Liver (tissue), 9 donors: Measurements from ENCODE around the gene THTPA. TPM values are rescaled to one million over a fixed set of nuclear protein-coding genes. Genes with fewer than 3 reads are reported as not detected.

Source experiments
- DNase-seq: peaks from one replicate; pipeline ENCODE4 v3.0.0-alpha.2; 2017; ENCODE audit warnings: low spot score
- H3K27ac ChIP-seq, 2 donors: one replicate each; pipeline ENCODE4 v1.7.0; 2013; ENCODE audit warnings: inconsistent platforms in 2 of 2, low read length in 2 of 2, control low read depth in 1 of 2, low read depth in 1 of 2, mild to moderate bottlenecking in 1 of 2
- H3K27me3 ChIP-seq, 4 donors: one replicate each; pipeline versions ENCODE4 v1.6.1 to v1.7.0; 2013; ENCODE audit warnings: low read length in 3 of 4, inconsistent platforms in 1 of 4, mild to moderate bottlenecking in 1 of 4, moderate library complexity in 1 of 4; ENCODE audit not compliant: control insufficient read depth in 4 of 4, insufficient read depth in 4 of 4
- H3K36me3 ChIP-seq, 4 donors: one replicate each; pipeline versions ENCODE4 v1.6.1 to v1.7.0; 2013; ENCODE audit warnings: low read length in 3 of 4, mild to moderate bottlenecking in 3 of 4, low read depth in 1 of 4, moderate library complexity in 1 of 4; ENCODE audit not compliant: control insufficient read depth in 4 of 4, insufficient read depth in 3 of 4
- H3K4me1 ChIP-seq, 4 donors: one replicate each; pipeline versions ENCODE4 v1.6.1 to v1.7.0; 2013; ENCODE audit warnings: low read length in 3 of 4, mild to moderate bottlenecking in 3 of 4, moderate library complexity in 1 of 4; ENCODE audit not compliant: control insufficient read depth in 4 of 4, insufficient read depth in 4 of 4
- H3K4me3 ChIP-seq, 3 donors: one replicate each; pipeline versions ENCODE4 v1.6.1 to v1.7.0; 2013; ENCODE audit warnings: low read length in 3 of 3, control low read depth in 1 of 3, low read depth in 1 of 3, mild to moderate bottlenecking in 1 of 3
- H3K9ac ChIP-seq, 2 donors: one replicate each; pipeline ENCODE4 v1.7.0; 2013; ENCODE audit warnings: low read length in 2 of 2, mild to moderate bottlenecking in 2 of 2, moderate library complexity in 2 of 2, control low read depth in 1 of 2, low read depth in 1 of 2
- H3K9me3 ChIP-seq, 4 donors: one replicate each; pipeline versions ENCODE4 v1.6.1 to v1.7.0; 2013; ENCODE audit warnings: low read length in 3 of 4; ENCODE audit not compliant: control insufficient read depth in 4 of 4
- EGR1 ChIP-seq, 2 donors: IDR thresholded peaks; 2 replicates each; pipeline ENCODE4 v1.6.1; 2016 to 2018; ENCODE audit warnings: antibody characterized with exemption in 2 of 2, low read depth in 2 of 2
- FOXA1 ChIP-seq: IDR thresholded peaks from 2 replicates; pipeline ENCODE4 v1.6.1; 2016; ENCODE audit warnings: antibody characterized with exemption
- FOXA2 ChIP-seq: IDR thresholded peaks from 2 replicates; pipeline ENCODE4 v1.6.1; 2016; ENCODE audit warnings: antibody characterized with exemption
- GABPA ChIP-seq, 2 donors: IDR thresholded peaks in 1 of 2; conservative IDR thresholded peaks in 1 of 2; 2 replicates each; pipeline ENCODE4 v1.6.1; 2016; ENCODE audit warnings: antibody characterized with exemption in 2 of 2, mild to moderate bottlenecking in 1 of 2, moderate library complexity in 1 of 2
- HNF4A ChIP-seq, 2 donors: conservative IDR thresholded peaks; 2 replicates each; pipeline ENCODE4 v1.6.1; 2016; ENCODE audit warnings: antibody characterized with exemption in 2 of 2, mild to moderate bottlenecking in 2 of 2
- HNF4G ChIP-seq: IDR thresholded peaks from 2 replicates; pipeline ENCODE4 v1.6.1; 2016; ENCODE audit warnings: antibody characterized with exemption
- JUND ChIP-seq, 2 donors: IDR thresholded peaks; 2 replicates each; pipeline ENCODE4 v1.6.1; 2016; ENCODE audit warnings: antibody characterized with exemption in 2 of 2
- NR2F2 ChIP-seq: IDR thresholded peaks from 2 replicates; pipeline ENCODE4 v1.6.1; 2016; ENCODE audit warnings: antibody characterized with exemption
- RAD21 ChIP-seq, 2 donors: IDR thresholded peaks; 2 replicates each; pipeline ENCODE4 v1.6.1; 2016; ENCODE audit warnings: antibody characterized with exemption in 2 of 2, mild to moderate bottlenecking in 2 of 2
- RXRA ChIP-seq, 2 donors: IDR thresholded peaks; 2 replicates each; pipeline ENCODE4 v1.6.1; 2017 to 2018; ENCODE audit warnings: antibody characterized with exemption in 2 of 2, mild to moderate bottlenecking in 1 of 2
- SP1 ChIP-seq: IDR thresholded peaks from 2 replicates; pipeline ENCODE4 v1.6.1; 2018; ENCODE audit warnings: antibody characterized with exemption, mild to moderate bottlenecking
- TAF1 ChIP-seq: conservative IDR thresholded peaks from 2 replicates; pipeline ENCODE4 v1.6.1; 2016; ENCODE audit warnings: antibody characterized with exemption, mild to moderate bottlenecking
- YY1 ChIP-seq: IDR thresholded peaks from 2 replicates; pipeline ENCODE4 v1.6.1; 2016; ENCODE audit warnings: antibody characterized with exemption, mild to moderate bottlenecking
- WGBS: extraction: QIAGEN DNeasy Blood & Tissue Kit; methylation state at CpG from one replicate; pipeline ENCODE4 v1.1.7; 2013; 5-methylcytosine and 5-hydroxymethylcytosine counted together
- polyA plus RNA-seq, 2 donors: library from polyadenylated mRNA; stranded (reverse) in 1 of 2; unstranded in 1 of 2; fragments of 200-250 nt in 1 of 2; fragments of >200 nt in 1 of 2; fragmentation: Nextera tagmentation in 1 of 2; extraction: Ambion mirVana in 1 of 2; gene quantifications; one replicate each; pipeline versions ENCODE4 v1.2.1 to v1.2.3, GENCODE V29; 2013 to 2015
- total RNA-seq, 2 donors: library from RNA; depleted of rRNA; stranded (reverse); fragments of >200 nt; gene quantifications; one replicate each; pipeline ENCODE4 v1.2.3, GENCODE V29; 2014
- TF ChIP-seq, protein P1 (sequence below): IDR thresholded peaks from 2 replicates; pipeline ENCODE4 v1.6.1; 2016; ENCODE audit warnings: antibody characterized with exemption
- TF ChIP-seq, protein P2 (sequence below): fragments of 150-350 bp; IDR thresholded peaks from 2 replicates; pipeline ENCODE4 v1.5.1; 2017; ENCODE audit warnings: improper control_type of control experiment, low read depth, low read length; ENCODE audit not compliant: missing input control
- TF ChIP-seq, protein P3 (sequence below): IDR thresholded peaks from 2 replicates; pipeline ENCODE4 v1.6.1; 2016; ENCODE audit warnings: antibody characterized with exemption
- TF ChIP-seq, protein P4 (sequence below): IDR thresholded peaks from 2 replicates; pipeline ENCODE4 v1.6.1; 2016; ENCODE audit warnings: antibody characterized with exemption, mild to moderate bottlenecking
- TF ChIP-seq, protein P5 (sequence below): IDR thresholded peaks from 2 replicates; pipeline ENCODE4 v1.6.1; 2016; ENCODE audit warnings: antibody characterized with exemption
- donor health status: healthy.
- donor health status: healthy.
- donor health status: healthy.
- donor health status: healthy.
- donor health status: healthy.

The THTPA gene
- total and polyA plus RNA-seq, 4 donors: 7.3 to 19.8 (median 9.9) TPM

DNA sequence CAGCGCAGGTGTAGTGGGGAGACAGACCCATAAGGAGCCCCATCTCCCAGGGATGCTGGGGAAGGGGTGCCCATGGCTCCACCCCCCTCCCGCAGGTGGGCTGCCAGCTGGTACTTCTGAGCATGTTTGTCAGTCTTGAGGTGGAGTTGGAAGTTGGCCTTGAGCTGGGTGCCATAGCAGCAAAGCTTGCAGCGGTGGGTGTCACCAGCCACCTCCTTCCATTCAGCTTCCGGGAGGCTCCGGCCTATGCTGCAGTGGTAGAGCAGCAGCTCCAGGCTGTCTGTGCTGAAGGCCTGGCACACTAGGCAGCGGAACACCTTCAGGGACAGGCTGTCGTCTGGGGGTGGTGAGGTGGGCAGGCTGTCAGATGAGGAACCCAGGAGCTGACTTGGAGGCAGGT lies 23.4 kb upstream of the THTPA start:
- no peaks in the 10 kb centered on the region for H3K27me3 ChIP-seq
- H3K4me1 ChIP-seq: no peaks in the 10 kb centered on the region
- DNase-seq: no peak
- no peaks in the 10 kb centered on the region for H3K36me3 ChIP-seq
- no peak overlapping the region for H3K4me3 ChIP-seq
- TF ChIP-seq FOXA1: no peak
- TF ChIP-seq, protein P1, sequence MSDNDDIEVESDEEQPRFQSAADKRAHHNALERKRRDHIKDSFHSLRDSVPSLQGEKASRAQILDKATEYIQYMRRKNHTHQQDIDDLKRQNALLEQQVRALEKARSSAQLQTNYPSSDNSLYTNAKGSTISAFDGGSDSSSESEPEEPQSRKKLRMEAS: no peak
- TF ChIP-seq, protein P2, sequence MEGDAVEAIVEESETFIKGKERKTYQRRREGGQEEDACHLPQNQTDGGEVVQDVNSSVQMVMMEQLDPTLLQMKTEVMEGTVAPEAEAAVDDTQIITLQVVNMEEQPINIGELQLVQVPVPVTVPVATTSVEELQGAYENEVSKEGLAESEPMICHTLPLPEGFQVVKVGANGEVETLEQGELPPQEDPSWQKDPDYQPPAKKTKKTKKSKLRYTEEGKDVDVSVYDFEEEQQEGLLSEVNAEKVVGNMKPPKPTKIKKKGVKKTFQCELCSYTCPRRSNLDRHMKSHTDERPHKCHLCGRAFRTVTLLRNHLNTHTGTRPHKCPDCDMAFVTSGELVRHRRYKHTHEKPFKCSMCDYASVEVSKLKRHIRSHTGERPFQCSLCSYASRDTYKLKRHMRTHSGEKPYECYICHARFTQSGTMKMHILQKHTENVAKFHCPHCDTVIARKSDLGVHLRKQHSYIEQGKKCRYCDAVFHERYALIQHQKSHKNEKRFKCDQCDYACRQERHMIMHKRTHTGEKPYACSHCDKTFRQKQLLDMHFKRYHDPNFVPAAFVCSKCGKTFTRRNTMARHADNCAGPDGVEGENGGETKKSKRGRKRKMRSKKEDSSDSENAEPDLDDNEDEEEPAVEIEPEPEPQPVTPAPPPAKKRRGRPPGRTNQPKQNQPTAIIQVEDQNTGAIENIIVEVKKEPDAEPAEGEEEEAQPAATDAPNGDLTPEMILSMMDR: no peak
- no peak for TF ChIP-seq RXRA (IDR thresholded peaks at IDR 0.05)
- TF ChIP-seq HNF4A (conservative IDR thresholded peaks at IDR 0.05): no peak
- TF ChIP-seq RAD21 (IDR thresholded peaks at IDR 0.05): no peak
- TF ChIP-seq HNF4G: no peak
- TF ChIP-seq, protein P3, sequence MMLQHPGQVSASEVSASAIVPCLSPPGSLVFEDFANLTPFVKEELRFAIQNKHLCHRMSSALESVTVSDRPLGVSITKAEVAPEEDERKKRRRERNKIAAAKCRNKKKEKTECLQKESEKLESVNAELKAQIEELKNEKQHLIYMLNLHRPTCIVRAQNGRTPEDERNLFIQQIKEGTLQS: no peak
- TF ChIP-seq, protein P4, sequence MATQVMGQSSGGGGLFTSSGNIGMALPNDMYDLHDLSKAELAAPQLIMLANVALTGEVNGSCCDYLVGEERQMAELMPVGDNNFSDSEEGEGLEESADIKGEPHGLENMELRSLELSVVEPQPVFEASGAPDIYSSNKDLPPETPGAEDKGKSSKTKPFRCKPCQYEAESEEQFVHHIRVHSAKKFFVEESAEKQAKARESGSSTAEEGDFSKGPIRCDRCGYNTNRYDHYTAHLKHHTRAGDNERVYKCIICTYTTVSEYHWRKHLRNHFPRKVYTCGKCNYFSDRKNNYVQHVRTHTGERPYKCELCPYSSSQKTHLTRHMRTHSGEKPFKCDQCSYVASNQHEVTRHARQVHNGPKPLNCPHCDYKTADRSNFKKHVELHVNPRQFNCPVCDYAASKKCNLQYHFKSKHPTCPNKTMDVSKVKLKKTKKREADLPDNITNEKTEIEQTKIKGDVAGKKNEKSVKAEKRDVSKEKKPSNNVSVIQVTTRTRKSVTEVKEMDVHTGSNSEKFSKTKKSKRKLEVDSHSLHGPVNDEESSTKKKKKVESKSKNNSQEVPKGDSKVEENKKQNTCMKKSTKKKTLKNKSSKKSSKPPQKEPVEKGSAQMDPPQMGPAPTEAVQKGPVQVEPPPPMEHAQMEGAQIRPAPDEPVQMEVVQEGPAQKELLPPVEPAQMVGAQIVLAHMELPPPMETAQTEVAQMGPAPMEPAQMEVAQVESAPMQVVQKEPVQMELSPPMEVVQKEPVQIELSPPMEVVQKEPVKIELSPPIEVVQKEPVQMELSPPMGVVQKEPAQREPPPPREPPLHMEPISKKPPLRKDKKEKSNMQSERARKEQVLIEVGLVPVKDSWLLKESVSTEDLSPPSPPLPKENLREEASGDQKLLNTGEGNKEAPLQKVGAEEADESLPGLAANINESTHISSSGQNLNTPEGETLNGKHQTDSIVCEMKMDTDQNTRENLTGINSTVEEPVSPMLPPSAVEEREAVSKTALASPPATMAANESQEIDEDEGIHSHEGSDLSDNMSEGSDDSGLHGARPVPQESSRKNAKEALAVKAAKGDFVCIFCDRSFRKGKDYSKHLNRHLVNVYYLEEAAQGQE: no peak
- TF ChIP-seq FOXA2: no peak
- TF ChIP-seq TAF1: no peak
- TF ChIP-seq JUND (IDR thresholded peaks at IDR 0.05): no peak
- TF ChIP-seq, protein P5, sequence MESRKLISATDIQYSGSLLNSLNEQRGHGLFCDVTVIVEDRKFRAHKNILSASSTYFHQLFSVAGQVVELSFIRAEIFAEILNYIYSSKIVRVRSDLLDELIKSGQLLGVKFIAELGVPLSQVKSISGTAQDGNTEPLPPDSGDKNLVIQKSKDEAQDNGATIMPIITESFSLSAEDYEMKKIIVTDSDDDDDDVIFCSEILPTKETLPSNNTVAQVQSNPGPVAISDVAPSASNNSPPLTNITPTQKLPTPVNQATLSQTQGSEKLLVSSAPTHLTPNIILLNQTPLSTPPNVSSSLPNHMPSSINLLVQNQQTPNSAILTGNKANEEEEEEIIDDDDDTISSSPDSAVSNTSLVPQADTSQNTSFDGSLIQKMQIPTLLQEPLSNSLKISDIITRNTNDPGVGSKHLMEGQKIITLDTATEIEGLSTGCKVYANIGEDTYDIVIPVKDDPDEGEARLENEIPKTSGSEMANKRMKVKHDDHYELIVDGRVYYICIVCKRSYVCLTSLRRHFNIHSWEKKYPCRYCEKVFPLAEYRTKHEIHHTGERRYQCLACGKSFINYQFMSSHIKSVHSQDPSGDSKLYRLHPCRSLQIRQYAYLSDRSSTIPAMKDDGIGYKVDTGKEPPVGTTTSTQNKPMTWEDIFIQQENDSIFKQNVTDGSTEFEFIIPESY: no peak
- TF ChIP-seq GABPA (IDR thresholded peaks at IDR 0.05 in 1 of 2, conservative IDR thresholded peaks at IDR 0.05 in 1 of 2): no peak
- TF ChIP-seq SP1: no peak
- no peak for TF ChIP-seq YY1
- TF ChIP-seq NR2F2: no peak
- no peak for TF ChIP-seq EGR1 (IDR thresholded peaks at IDR 0.05; ENCODE audit: low read depth in 2 of 2)
- no peak overlapping the region for H3K27ac ChIP-seq
- 96% methylated on average over 7 of the region's 7 CpGs for WGBS
- no peak overlapping the region for H3K9ac ChIP-seq
- no peaks in the 10 kb centered on the region for H3K9me3 ChIP-seq
